ENCODE results near the gene TMEM154. TPM values are rescaled to one million over a fixed set of nuclear protein-coding genes. Genes with fewer than 3 reads are reported as not detected.

The TMEM154 gene
- total RNA-seq, 1 experiment from 2014 or later, result 41.5 TPM

GRCh38 chr4:152575533-152575932 lies 104.3 kb downstream of the TMEM154 start:
- TF ChIP-seq, protein P1, sequence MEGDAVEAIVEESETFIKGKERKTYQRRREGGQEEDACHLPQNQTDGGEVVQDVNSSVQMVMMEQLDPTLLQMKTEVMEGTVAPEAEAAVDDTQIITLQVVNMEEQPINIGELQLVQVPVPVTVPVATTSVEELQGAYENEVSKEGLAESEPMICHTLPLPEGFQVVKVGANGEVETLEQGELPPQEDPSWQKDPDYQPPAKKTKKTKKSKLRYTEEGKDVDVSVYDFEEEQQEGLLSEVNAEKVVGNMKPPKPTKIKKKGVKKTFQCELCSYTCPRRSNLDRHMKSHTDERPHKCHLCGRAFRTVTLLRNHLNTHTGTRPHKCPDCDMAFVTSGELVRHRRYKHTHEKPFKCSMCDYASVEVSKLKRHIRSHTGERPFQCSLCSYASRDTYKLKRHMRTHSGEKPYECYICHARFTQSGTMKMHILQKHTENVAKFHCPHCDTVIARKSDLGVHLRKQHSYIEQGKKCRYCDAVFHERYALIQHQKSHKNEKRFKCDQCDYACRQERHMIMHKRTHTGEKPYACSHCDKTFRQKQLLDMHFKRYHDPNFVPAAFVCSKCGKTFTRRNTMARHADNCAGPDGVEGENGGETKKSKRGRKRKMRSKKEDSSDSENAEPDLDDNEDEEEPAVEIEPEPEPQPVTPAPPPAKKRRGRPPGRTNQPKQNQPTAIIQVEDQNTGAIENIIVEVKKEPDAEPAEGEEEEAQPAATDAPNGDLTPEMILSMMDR (IDR thresholded peaks at IDR 0.05; ENCODE audit: unreplicated experiment), result no peak
- DNase-seq (ENCODE audit: unreplicated experiment), result no peak
- POLR2A ChIA-PET, result interaction anchor here (0.6 to 0.9 kb wide), 2 partner anchors 15 to 150 kb away, joined by 3 read pairs; no protein-coding TSS in a partner anchor
- Mint-ChIP-seq H3K27me3 (ENCODE audit: insufficient read depth, unreplicated experiment) (no peaks in the 10 kb centered on the region), H3K4me3 (ENCODE audit: unreplicated experiment) (no peak overlapping the region), H3K27ac (ENCODE audit: low read depth, unreplicated experiment) (no peak overlapping the region), H3K36me3 (ENCODE audit: insufficient read depth, unreplicated experiment) (no peaks in the 10 kb centered on the region), H3K4me1 (ENCODE audit: insufficient read depth, unreplicated experiment) (peaks cover 4% of the 10 kb centered on the region), H3K9me3 (ENCODE audit: unreplicated experiment) (no peaks in the 10 kb centered on the region)
- BruUV-seq (replicated peaks), result no TSS peak
- intact Hi-C loops (cut with micrococcal nuclease), result no loop called here
- CTCF ChIA-PET, result interaction anchor here (0.6 kb wide), 1 partner anchor 49 kb away, joined by 3 read pairs; no protein-coding TSS in a partner anchor

GRCh38 chr4:152573861-152574260 lies 105.9 kb downstream of the TMEM154 start:
- Mint-ChIP-seq H3K9me3 (ENCODE audit: unreplicated experiment) (no peaks in the 10 kb centered on the region), H3K4me3 (ENCODE audit: unreplicated experiment) (no peak overlapping the region), H3K36me3 (ENCODE audit: insufficient read depth, unreplicated experiment) (no peaks in the 10 kb centered on the region), H3K27ac (ENCODE audit: low read depth, unreplicated experiment) (no peak overlapping the region), H3K4me1 (ENCODE audit: insufficient read depth, unreplicated experiment) (peaks cover 4% of the 10 kb centered on the region), H3K27me3 (ENCODE audit: insufficient read depth, unreplicated experiment) (no peaks in the 10 kb centered on the region)
- BruUV-seq (replicated peaks), result no TSS peak
- ChIA-PET POLR2A (interaction anchor here (0.6 kb wide), 1 partner anchor 814 kb away, joined by 3 read pairs; no protein-coding TSS in a partner anchor), CTCF (no interaction called here)
- TF ChIP-seq, protein P1 (IDR thresholded peaks at IDR 0.05; ENCODE audit: unreplicated experiment), result no peak
- intact Hi-C loops (cut with micrococcal nuclease), result no loop called here
- DNase-seq (ENCODE audit: unreplicated experiment), result no peak

DNA sequence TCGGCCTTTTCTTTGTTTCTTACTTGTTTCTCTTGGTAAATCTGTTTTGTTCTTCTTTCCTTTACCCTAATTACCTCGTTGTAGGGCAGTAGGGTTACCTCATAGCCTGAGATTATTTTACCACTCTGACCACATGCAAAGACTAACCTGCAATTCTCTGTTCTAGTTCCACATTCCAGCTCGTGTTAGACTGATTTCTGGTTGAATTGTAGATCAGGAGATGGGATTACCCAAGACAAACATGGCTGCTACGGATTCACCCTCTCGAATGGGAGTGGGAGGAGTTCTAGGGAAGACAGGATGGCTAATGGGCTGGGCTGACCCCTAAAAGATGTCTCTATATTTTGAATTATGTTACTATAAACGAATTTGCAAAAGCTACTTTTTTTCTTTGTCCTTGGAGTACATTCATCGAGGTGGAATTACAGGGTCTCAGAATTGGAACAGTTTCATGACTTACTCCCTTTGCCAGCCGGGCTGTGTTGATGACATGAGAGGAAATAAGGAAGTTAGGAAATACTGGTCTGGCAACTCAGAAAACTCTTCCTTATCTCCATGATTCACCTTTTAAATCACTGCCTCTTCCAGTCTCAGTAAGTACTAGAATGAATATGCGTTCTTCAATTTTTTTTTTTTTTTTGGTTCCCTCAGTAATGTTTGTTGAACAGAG lies 107.2 kb downstream of the TMEM154 start:
- ChIA-PET POLR2A (interaction anchor here (1.0 kb wide), 1 partner anchor 14 kb away, joined by 4 read pairs; no protein-coding TSS in a partner anchor), CTCF (no interaction called here)
- Mint-ChIP-seq H3K27ac (ENCODE audit: low read depth, unreplicated experiment) (no peak overlapping the region), H3K4me1 (ENCODE audit: insufficient read depth, unreplicated experiment) (peaks cover 4% of the 10 kb centered on the region), H3K4me3 (ENCODE audit: unreplicated experiment) (no peak overlapping the region), H3K9me3 (ENCODE audit: unreplicated experiment) (no peaks in the 10 kb centered on the region), H3K27me3 (ENCODE audit: insufficient read depth, unreplicated experiment) (no peaks in the 10 kb centered on the region), H3K36me3 (ENCODE audit: insufficient read depth, unreplicated experiment) (no peaks in the 10 kb centered on the region)
- no TSS peak for BruUV-seq (replicated peaks)
- TF ChIP-seq, protein P1 (IDR thresholded peaks at IDR 0.05; ENCODE audit: unreplicated experiment), result no peak
- no peak for DNase-seq (ENCODE audit: unreplicated experiment)
- intact Hi-C loops (cut with micrococcal nuclease), result no loop called here

- H3K4me3 Mint-ChIP-seq (ENCODE audit: unreplicated experiment), result no peak overlapping the region
- H3K27me3 Mint-ChIP-seq (ENCODE audit: insufficient read depth, unreplicated experiment), result no peaks in the 10 kb centered on the region
- no peaks in the 10 kb centered on the region for H3K36me3 Mint-ChIP-seq (ENCODE audit: insufficient read depth, unreplicated experiment)
- peaks cover 4% of the 10 kb centered on the region for H3K4me1 Mint-ChIP-seq (ENCODE audit: insufficient read depth, unreplicated experiment)
- intact Hi-C loops (cut with micrococcal nuclease), result no loop called here
- TF ChIP-seq, protein P1 (IDR thresholded peaks at IDR 0.05; ENCODE audit: unreplicated experiment), result no peak
- DNase-seq (ENCODE audit: unreplicated experiment), result no peak
- BruUV-seq (replicated peaks), result no TSS peak
- H3K27ac Mint-ChIP-seq (ENCODE audit: low read depth, unreplicated experiment), result no peak overlapping the region
- ChIA-PET CTCF (no interaction called here), POLR2A (interaction anchor here (1.0 kb wide), 1 partner anchor 13 kb away, joined by 4 read pairs; no protein-coding TSS in a partner anchor)
- H3K9me3 Mint-ChIP-seq (ENCODE audit: unreplicated experiment), result no peaks in the 10 kb centered on the region
These were observed 108.0 kb downstream of the TMEM154 start for GRCh38 chr4:152571770-152572169.
